Measurements from ENCODE around the gene GIT2. TPM values are rescaled to one million over a fixed set of nuclear protein-coding genes. Genes with fewer than 3 reads are reported as not detected.
A peak's percentile ranks its signal among the peaks of the same experiment; 100 is the strongest.
"Not testable (repeated sequence)": the region's sequence is repeated elsewhere in the genome, so short reads cannot be mapped to it uniquely, and the experiment has no call there.

The GIT2 gene, protein sequence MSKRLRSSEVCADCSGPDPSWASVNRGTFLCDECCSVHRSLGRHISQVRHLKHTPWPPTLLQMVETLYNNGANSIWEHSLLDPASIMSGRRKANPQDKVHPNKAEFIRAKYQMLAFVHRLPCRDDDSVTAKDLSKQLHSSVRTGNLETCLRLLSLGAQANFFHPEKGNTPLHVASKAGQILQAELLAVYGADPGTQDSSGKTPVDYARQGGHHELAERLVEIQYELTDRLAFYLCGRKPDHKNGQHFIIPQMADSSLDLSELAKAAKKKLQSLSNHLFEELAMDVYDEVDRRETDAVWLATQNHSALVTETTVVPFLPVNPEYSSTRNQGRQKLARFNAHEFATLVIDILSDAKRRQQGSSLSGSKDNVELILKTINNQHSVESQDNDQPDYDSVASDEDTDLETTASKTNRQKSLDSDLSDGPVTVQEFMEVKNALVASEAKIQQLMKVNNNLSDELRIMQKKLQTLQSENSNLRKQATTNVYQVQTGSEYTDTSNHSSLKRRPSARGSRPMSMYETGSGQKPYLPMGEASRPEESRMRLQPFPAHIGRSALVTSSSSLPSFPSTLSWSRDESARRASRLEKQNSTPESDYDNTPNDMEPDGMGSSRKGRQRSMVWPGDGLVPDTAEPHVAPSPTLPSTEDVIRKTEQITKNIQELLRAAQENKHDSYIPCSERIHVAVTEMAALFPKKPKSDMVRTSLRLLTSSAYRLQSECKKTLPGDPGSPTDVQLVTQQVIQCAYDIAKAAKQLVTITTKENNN
- total RNA-seq (2014; rRNA removed; shearing (Covaris generic)): 9.8 and 15.3 TPM in 2 replicates

- peak; percentile 87 for DNase-seq (ENCODE audit: low spot score)
These were observed at the start of gene GIT2 for GRCh38 chr12:109995686-109996482. Gene GIT2, minus strand, starts transcription at chr12:109996368. Its CDS starts 144 bp downstream, at chr12:109996224.

- no peak for DNase-seq (ENCODE audit: low spot score)
These were observed 46.1 kb upstream of the GIT2 start for GRCh38 chr12:110042264-110042663.

GRCh38 chr12:110039085-110039807, 43.1 kb upstream of the GIT2 start:
- peak; percentile 91 for DNase-seq (ENCODE audit: low spot score)

- DNase-seq (ENCODE audit: low spot score): no peak
These were observed 42.5 kb upstream of the GIT2 start for GRCh38 chr12:110038741-110039084.

- no peak for DNase-seq (ENCODE audit: low spot score)
These were observed 41.1 kb upstream of the GIT2 start for GRCh38 chr12:110037315-110037714.

DNA sequence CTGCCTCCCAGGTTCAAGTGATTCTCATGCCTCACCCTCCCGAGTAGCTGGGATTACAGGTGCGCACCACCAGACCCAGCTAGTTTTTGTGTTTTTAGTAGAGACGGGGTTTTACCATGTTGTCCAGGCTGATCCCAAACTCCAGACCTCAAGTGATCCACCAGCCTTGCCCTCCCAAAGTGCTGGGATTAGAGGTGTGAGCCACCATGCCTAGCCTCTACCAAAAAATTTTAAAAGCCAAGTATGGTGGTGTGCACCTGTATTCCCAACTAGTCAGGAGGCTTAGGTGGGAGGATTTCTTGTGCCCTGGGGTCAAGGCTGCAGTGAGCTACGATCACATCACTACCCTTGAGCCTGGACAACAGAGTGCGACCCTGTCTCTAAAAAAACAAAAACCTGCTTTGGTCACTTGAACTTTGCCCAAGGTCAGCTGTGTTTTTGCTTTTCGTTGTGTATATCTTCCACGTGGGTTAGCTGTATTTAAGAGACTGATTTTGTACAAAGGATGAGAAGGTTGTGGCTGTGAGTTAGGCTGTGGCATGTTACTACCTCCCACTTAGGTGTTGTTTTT, 39.5 kb upstream of the GIT2 start:
- no peak for DNase-seq (ENCODE audit: low spot score)

GRCh38 chr12:110033888-110034287, 37.7 kb upstream of the GIT2 start:
- no peak for DNase-seq (ENCODE audit: low spot score)

- DNase-seq (ENCODE audit: low spot score): no peak
These were observed 33.2 kb upstream of the GIT2 start for GRCh38 chr12:110029290-110029815.

DNA sequence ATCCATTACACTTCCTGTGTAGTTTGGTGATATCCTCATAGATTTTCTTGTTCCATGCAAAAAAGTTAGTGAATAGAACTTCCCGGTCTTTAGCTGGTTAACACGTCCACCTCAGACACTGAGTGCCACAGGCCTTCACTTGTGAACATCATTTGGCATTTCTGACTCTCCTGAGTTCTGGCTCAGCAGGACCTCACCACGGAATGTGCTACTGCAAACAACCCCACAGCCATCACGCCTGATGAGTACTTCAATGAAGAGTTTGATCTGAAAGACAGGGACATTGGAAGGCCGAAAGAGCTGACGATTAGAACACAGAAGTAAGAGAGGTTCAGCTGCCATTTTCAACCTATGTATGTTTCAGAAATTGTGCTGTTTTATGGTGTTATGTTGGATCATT, 32.2 kb upstream of the GIT2 start:
- no peak for DNase-seq (ENCODE audit: low spot score)

DNA sequence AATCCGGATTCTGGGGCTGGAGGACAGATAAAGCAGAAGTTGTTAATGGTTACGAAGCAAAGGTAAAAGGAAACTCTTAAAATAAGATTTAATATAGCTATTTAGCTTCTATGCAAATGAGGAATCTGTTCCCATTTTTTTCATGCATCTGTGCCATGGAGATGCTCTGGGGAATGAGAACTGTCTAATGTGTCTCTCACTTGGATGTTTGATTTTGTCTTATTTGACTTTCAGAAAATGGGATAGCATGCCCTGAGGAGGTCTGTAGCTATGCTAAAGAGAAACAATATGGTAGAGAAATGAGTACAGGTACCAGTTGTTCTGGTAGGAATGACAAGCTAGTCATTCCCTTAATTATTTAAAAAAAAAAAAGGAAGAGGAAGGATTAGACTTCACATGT, 27.9 kb upstream of the GIT2 start:
- no peak for DNase-seq (ENCODE audit: low spot score)

- no peak for DNase-seq (ENCODE audit: low spot score)
These were observed 27.2 kb upstream of the GIT2 start for GRCh38 chr12:110023059-110023980.

- no peak for DNase-seq (ENCODE audit: low spot score)
These were observed 24.8 kb upstream of the GIT2 start for GRCh38 chr12:110020956-110021355.

GRCh38 chr12:110015132-110015531, 19.0 kb upstream of the GIT2 start:
- DNase-seq (ENCODE audit: low spot score): no peak

GRCh38 chr12:110012659-110013058, 16.5 kb upstream of the GIT2 start:
- no peak for DNase-seq (ENCODE audit: low spot score)

DNA sequence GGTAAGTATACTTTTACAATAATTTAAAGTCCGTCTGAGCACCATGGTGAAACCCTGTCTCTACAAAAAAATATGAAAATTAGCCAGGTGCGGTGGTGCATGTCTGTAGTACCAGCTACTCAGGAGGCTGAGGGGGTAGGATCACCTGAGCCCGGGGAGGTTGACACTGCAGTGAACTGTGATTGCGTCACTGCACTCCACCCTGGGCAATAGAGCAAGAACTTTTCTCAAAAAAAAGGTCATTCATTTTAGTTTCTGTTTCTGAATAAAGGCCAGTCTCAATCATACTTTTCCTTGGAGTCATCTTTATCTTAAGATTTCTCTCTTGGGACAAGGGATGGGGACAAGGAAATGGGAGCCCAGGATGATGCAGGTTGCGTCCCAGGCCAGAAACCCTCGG, 16.0 kb upstream of the GIT2 start:
- no peak for DNase-seq (ENCODE audit: low spot score)

- DNase-seq (ENCODE audit: low spot score): no peak
These were observed 14.9 kb upstream of the GIT2 start for GRCh38 chr12:110010853-110011723.

DNA sequence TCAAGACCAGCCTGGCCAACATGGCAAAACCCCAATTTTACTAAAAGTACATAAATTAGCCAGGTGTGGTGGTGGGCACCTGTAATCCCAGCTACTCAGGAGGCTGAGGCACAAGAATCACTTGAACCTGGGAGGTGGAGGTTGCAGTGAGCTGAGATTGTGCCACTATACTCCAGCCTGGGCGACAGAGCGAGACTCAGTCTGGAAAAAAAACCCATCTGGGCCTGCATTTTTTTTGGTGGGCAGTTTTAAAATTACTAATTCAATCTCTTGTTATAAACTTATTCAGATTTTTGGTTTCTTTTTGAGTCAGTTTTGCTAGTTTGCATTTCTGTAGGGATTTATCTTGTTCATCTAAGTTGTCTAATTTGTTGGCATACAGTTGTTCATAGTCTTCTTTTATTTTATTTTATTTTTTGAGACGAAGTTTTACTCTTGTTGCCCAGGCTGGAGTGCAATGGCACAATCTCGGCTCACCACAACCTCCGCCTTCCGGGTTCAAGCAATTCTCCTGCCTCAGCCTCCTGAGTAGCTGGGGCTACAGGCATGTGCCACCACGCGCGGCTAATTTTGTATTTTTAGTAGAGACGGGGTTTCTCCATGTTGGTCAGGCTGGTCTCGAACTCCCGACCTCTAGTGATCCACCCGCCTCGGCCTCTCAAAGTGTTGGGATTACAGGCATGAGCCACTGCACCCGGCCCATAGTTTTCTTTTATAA, 12.7 kb upstream of the GIT2 start:
- DNase-seq (ENCODE audit: low spot score): not testable (repeated sequence)

DNA sequence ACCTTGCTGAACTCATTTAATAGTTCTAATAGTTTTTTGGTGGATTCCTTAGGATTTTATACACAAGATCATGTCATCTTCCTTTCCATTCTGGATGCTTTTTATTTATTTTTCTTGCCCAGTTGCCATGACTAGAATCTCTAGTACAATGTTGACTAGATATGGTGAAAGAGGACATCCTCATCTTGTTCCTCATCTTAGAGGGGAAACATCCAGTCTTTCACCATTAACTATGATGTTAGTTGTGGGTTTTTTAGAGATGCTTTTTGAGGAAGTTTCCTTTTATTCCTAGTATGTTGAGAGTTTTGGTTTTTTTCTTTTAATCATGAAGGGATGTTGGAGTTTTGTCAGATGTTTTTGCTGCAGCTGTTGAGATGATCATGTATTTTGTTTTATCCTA, 11.7 kb upstream of the GIT2 start:
- DNase-seq (ENCODE audit: low spot score): no peak

Data from HT-29 (cell line).